ENCODE results near the gene EFNA1.

Gene EFNA1

GRCh38 chr1:155124503-155125463 lies 2.9 kb upstream of the EFNA1 start:
- DNase-seq (ENCODE audit: low read depth) = no peak

DNA sequence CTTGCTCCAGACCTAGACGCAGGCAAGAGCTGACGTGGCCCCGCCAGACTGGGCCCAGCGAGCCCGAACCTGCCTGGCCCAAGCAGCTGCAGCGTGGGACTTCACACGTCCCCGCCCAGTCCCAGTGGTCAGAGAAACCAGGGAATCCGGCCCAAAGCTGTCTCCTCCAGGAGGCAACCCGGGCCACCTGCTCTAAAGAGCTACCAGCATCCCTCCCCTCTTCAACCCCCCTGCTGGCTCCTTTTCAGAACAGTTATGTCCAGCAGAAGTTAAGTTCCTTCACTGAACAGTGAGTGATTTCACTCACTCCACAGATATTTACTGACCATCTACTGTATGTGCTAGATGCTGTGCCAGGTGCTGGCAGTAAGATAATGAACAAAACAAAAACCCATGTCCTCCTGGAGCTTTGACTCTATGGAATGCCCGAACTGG lies 2.1 kb upstream of the EFNA1 start:
- DNase-seq (ENCODE audit: low read depth) = no peak

- no peak for DNase-seq (ENCODE audit: low read depth)
Measured at GRCh38 chr1:155125946-155126555, 1.6 kb upstream of the EFNA1 start.

- DNase-seq (ENCODE audit: low read depth) = peak; percentile 17
Measured at GRCh38 chr1:155126556-155127104, 1.0 kb upstream of the EFNA1 start.

GRCh38 chr1:155127967-155128754 lies 485 bp downstream of the EFNA1 start:
- no peak for DNase-seq (ENCODE audit: low read depth)

- DNase-seq (ENCODE audit: low read depth) = no peak
Measured at GRCh38 chr1:155128755-155129473, 1.2 kb downstream of the EFNA1 start.

- DNase-seq (ENCODE audit: low read depth) = no peak
Measured at GRCh38 chr1:155130272-155131006, 2.8 kb downstream of the EFNA1 start.

DNA sequence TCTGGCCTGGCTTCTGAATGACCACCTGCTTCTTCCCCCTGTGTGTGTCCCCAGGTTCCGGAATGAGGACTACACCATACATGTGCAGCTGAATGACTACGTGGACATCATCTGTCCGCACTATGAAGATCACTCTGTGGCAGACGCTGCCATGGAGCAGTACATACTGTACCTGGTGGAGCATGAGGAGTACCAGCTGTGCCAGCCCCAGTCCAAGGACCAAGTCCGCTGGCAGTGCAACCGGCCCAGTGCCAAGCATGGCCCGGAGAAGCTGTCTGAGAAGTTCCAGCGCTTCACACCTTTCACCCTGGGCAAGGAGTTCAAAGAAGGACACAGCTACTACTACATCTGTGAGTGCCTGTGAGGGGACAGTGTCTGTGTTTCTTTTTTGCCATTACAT lies 3.6 kb downstream of the EFNA1 start:
- no peak for DNase-seq (ENCODE audit: low read depth)

GRCh38 chr1:155131856-155132255 lies 4.2 kb downstream of the EFNA1 start:
- DNase-seq (ENCODE audit: low read depth) = no peak

- DNase-seq (ENCODE audit: low read depth) = no peak
Measured at GRCh38 chr1:155133799-155134281, 6.2 kb downstream of the EFNA1 start.

DNA sequence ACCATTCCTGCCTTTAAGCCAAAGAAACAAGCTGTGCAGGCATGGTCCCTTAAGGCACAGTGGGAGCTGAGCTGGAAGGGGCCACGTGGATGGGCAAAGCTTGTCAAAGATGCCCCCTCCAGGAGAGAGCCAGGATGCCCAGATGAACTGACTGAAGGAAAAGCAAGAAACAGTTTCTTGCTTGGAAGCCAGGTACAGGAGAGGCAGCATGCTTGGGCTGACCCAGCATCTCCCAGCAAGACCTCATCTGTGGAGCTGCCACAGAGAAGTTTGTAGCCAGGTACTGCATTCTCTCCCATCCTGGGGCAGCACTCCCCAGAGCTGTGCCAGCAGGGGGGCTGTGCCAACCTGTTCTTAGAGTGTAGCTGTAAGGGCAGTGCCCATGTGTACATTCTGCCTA lies 6.6 kb downstream of the EFNA1 start:
- DNase-seq (ENCODE audit: low read depth) = no peak

GRCh38 chr1:155134880-155135414 lies 7.3 kb downstream of the EFNA1 start:
- DNase-seq (ENCODE audit: low read depth) = peak; percentile 14

- peak; percentile 84 for DNase-seq (ENCODE audit: low read depth)
Measured at GRCh38 chr1:155135415-155136028, 7.8 kb downstream of the EFNA1 start, which contains the start of gene SLC50A1. Gene SLC50A1 (plus strand): TSS chr1:155135852. CDS start chr1:155135912, 60 bp downstream.

- no peak for DNase-seq (ENCODE audit: low read depth)
Measured at GRCh38 chr1:155136748-155137147, 9.1 kb downstream of the EFNA1 start.

GRCh38 chr1:155137154-155137949 lies 9.7 kb downstream of the EFNA1 start:
- DNase-seq (ENCODE audit: low read depth) = no peak

GRCh38 chr1:155139895-155140629 lies 12.4 kb downstream of the EFNA1 start, which contains the start of gene DPM3:
Gene DPM3 (minus strand): TSS chr1:155140531. CDS start chr1:155140240, 291 bp downstream.
- peak; percentile 86 for DNase-seq (ENCODE audit: low read depth)

DNA sequence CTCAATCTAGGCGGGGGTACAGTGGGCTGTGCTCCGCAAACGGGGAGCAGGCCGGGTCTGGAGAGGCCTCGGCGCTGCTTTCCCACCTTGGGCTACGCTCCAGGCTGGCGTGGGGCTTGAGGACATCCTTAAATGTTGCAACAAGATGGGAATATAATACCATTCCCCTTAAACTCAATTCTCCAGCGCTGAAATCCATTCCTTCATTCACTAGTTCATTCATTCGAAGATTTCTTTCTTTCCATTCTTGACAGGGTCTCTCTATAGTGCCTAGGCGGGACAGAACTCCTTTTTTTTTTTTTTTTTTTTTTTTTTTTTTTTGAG lies 12.9 kb downstream of the EFNA1 start:
- no peak for DNase-seq (ENCODE audit: low read depth)

DNA sequence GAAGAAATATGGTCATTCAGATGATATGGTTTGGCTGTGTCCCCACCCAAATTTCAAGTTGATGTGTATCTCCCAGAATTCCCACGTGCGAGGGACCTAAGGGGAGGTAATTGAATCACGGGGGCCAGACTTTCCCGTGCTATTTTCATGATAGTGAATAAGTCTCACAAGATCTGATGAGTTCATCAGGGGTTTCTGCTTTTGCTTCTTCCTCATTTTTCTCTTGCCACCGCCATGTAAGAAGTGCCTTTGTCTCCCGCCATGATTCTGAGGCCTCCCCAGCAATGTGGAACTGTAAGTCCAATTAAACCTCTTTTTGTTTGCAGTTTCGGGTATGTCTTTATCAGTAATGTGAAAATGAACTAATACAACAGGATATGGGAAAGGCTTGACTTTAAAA lies 14.1 kb downstream of the EFNA1 start:
- no peak for DNase-seq (ENCODE audit: low read depth)
